ENCODE measurements around the gene N4BP2L2. TPM values are rescaled to one million over a fixed set of nuclear protein-coding genes. Genes with fewer than 3 reads are reported as not detected.

N4BP2L2 gene
- total and polyA plus RNA-seq, 7 experiments from 2014 or later, result 129 to 358 (median 216) TPM

DNA sequence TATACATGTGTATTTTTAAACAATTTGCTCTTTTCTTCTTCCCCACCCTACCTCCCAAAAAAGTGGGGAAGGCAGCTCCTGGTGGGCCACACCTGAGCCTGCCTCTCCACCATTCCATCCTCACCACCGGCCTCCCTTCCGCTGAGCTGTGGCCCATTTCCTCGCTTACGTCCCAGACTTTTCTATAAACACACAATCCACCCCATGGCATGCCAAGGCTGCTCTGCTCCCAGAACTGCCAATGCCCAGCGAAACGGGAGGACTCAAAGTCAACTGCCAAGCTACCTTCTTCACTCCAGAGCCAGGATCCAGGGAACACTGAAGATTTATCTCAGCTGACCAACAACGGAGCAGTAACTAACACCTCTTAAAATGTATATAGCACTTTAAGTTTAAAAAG is 113.4 kb downstream of the N4BP2L2 start:
- DNase-seq (no peak), ATAC-seq (no peak)
- peaks cover 0 to 12% (median under 1%) of the 10 kb centered on the region in 11 donors for H3K9me3 Mint-ChIP-seq
- ChIA-PET CTCF (no interaction called here), POLR2A (interaction anchor here (0.7 to 5.5 kb wide), 3 partner anchors 62 to 114 kb away, joined by 3 to 55 read pairs (median 26); partner anchors contain the start of genes BRCA2, N4BP2L2 and ZAR1L)
- Histone ChIP-seq H3K9me3 (ENCODE audit: control insufficient read depth in 2 of 3, low read length in 3 of 3) (peaks cover 0 to under 1% (median 0%) of the 10 kb centered on the region in 3 experiments), H3K4me3 (ENCODE audit: low read length) (no peak overlapping the region), H3K36me3 (ENCODE audit: control insufficient read depth in 2 of 3, insufficient read depth in 3 of 3, low read length in 3 of 3) (peaks cover 0 to 13% (median 0%) of the 10 kb centered on the region in 3 experiments), H3K27ac (ENCODE audit: low read depth, low read length) (no peak overlapping the region), H3K4me1 (ENCODE audit: control insufficient read depth in 2 of 2, insufficient read depth in 2 of 2, low read length in 2 of 2) (peaks cover 19 to 20% of the 10 kb centered on the region in 2 donors), H3K27me3 (ENCODE audit: control insufficient read depth in 2 of 2, insufficient read depth in 2 of 2, low read length in 2 of 2) (no peaks in the 10 kb centered on the region)
- H3K36me3 Mint-ChIP-seq, result peaks cover 2 to 50% (median 26%) of the 10 kb centered on the region in 5 donors
- H3K4me3 Mint-ChIP-seq, result peak overlapping the region; percentile 50 to 99 (median 84)
- peaks cover 33 to 61% (median 47%) of the 10 kb centered on the region in 7 donors for H3K4me1 Mint-ChIP-seq
- H3K27me3 Mint-ChIP-seq, result no peaks in the 10 kb centered on the region
- intact Hi-C loops (cut with micrococcal nuclease), result loop anchor here (5.0 to 10.0 kb wide), 5 partner anchors 43 to 1392 kb away; partner anchors contain the start of genes FRY (in 2 of the 2) and RFC3 (in 1 of the 2)
- peak overlapping the region; percentile 35 to 99 (median 90) for H3K27ac Mint-ChIP-seq

DNA sequence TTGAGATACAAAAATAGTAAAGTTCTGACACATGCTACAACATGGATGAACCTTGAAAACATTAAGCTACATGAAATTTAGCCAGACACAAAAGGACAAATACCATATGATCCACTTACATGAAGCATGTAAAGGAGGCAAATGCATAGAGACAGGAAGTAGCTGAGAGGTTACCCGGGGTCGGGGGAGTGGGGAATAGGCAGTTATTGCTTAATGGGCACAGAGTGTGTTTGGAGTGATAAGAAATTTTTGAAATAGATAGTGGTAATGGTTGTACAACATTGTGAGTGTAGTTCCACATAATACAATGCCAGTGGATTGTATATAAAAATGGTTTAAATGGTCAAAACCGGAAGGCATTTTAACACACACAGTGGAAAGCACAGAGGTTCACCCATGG is 115.0 kb downstream of the N4BP2L2 start:
- Histone ChIP-seq H3K9me3 (ENCODE audit: control insufficient read depth in 2 of 3, low read length in 3 of 3) (peaks cover 0 to 7% (median 0%) of the 10 kb centered on the region in 3 experiments), H3K27ac (ENCODE audit: low read depth, low read length) (no peak overlapping the region), H3K4me3 (ENCODE audit: low read length) (no peak overlapping the region), H3K36me3 (ENCODE audit: control insufficient read depth in 2 of 3, insufficient read depth in 3 of 3, low read length in 3 of 3) (peaks cover 0 to 20% (median 0%) of the 10 kb centered on the region in 3 experiments), H3K27me3 (ENCODE audit: control insufficient read depth in 2 of 2, insufficient read depth in 2 of 2, low read length in 2 of 2) (no peaks in the 10 kb centered on the region), H3K4me1 (ENCODE audit: control insufficient read depth in 2 of 2, insufficient read depth in 2 of 2, low read length in 2 of 2) (peaks cover 13% of the 10 kb centered on the region in 2 donors)
- H3K27me3 Mint-ChIP-seq, result no peaks in the 10 kb centered on the region
- POLR2A ChIA-PET, result interaction anchor here (1.0 kb wide), 1 partner anchor 314 kb away, joined by 4 read pairs; no protein-coding TSS in a partner anchor
- peaks cover 8 to 64% (median 38%) of the 10 kb centered on the region in 5 donors for H3K36me3 Mint-ChIP-seq
- peak overlapping the region in 7 of 9 donors; percentile 0 to 83 (median 68) for H3K27ac Mint-ChIP-seq
- ATAC-seq (no peak), DNase-seq (no peak)
- CTCF ChIA-PET, result no interaction called here
- peak overlapping the region in 7 of 10 donors; percentile 1 to 66 (median 26) for H3K4me3 Mint-ChIP-seq
- H3K4me1 Mint-ChIP-seq, result peaks cover 30 to 59% (median 44%) of the 10 kb centered on the region in 7 donors
- H3K9me3 Mint-ChIP-seq, result peaks cover 0 to 22% (median 4%) of the 10 kb centered on the region in 11 donors
- intact Hi-C loops (cut with micrococcal nuclease), result loop anchor here (10.0 kb wide), 2 partner anchors 311 to 509 kb away; no protein-coding TSS in a partner anchor

DNA sequence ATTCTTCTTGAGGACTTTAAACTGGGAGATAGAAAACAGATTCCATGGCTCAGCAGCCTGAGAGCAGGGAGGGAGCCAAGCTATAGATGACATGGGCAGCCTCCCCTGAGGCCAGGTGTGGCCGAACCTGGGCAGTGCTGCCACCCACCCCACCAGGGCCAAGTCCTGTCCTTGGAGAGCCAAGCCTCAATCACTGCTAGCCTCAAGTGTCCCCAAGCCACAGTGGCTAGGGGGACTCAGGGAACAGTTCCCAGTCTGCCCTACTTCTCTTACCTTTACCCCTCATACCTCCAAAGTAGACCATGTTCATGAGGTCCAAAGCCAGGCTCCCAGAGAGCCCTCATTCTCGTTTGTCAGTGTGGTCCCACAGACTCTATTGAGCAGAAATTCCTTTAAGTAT is 118.7 kb downstream of the N4BP2L2 start:
- Histone ChIP-seq H3K36me3 (ENCODE audit: control insufficient read depth in 2 of 3, insufficient read depth in 3 of 3, low read length in 3 of 3) (peaks cover 0 to 9% (median 0%) of the 10 kb centered on the region in 3 experiments), H3K9me3 (ENCODE audit: control insufficient read depth in 2 of 3, low read length in 3 of 3) (peaks cover 0 to 7% (median 0%) of the 10 kb centered on the region in 3 experiments), H3K27me3 (ENCODE audit: control insufficient read depth in 2 of 2, insufficient read depth in 2 of 2, low read length in 2 of 2) (no peaks in the 10 kb centered on the region), H3K27ac (ENCODE audit: low read depth, low read length) (no peak overlapping the region), H3K4me3 (ENCODE audit: low read length) (no peak overlapping the region), H3K4me1 (ENCODE audit: control insufficient read depth in 2 of 2, insufficient read depth in 2 of 2, low read length in 2 of 2) (no peaks in the 10 kb centered on the region)
- ChIA-PET CTCF (no interaction called here), POLR2A (no interaction called here)
- peaks cover 0 to 25% (median 4%) of the 10 kb centered on the region in 11 donors for H3K9me3 Mint-ChIP-seq
- no peaks in the 10 kb centered on the region for H3K27me3 Mint-ChIP-seq
- intact Hi-C loops (cut with micrococcal nuclease), result loop anchor here (10.0 kb wide), 2 partner anchors 315 to 505 kb away; no protein-coding TSS in a partner anchor
- peaks cover 15 to 42% (median 33%) of the 10 kb centered on the region in 7 donors for H3K4me1 Mint-ChIP-seq
- DNase-seq (no peak), ATAC-seq (no peak)
- no peak overlapping the region for H3K4me3 Mint-ChIP-seq
- peaks cover 8 to 74% (median 51%) of the 10 kb centered on the region in 5 donors for H3K36me3 Mint-ChIP-seq
- H3K27ac Mint-ChIP-seq, result no peak overlapping the region

DNA sequence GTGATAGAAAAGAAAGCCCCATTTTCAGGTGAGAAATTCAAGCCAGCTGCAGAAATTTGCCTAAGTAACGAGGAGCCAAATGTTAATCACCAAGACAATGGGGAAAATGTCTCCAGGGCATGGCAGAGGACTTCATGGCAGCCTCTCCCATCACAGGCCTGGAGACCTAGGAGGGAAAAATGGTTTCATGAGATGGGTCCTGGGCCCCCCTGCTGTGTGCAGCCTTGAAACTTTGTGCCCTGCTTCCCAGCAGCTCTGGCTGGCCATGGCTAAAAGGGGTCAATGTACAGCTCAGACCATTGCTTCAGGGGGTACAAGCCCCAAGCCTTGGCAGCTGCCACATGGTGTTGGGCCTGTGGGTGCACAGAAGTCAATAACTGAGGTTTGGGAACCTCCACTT is 120.6 kb downstream of the N4BP2L2 start:
- DNase-seq, result no peak
- peaks cover 0 to 20% (median 4%) of the 10 kb centered on the region in 11 donors for H3K9me3 Mint-ChIP-seq
- no peaks in the 10 kb centered on the region for H3K27me3 ChIP-seq (ENCODE audit: control insufficient read depth in 2 of 2, insufficient read depth in 2 of 2, low read length in 2 of 2)
- H3K9me3 ChIP-seq (ENCODE audit: control insufficient read depth in 2 of 3, low read length in 3 of 3), result peaks cover 0 to 7% (median 0%) of the 10 kb centered on the region in 3 experiments
- peak overlapping the region in 1 of 9 donors; percentile 33 for H3K27ac Mint-ChIP-seq
- peaks cover 8 to 62% (median 41%) of the 10 kb centered on the region in 5 donors for H3K36me3 Mint-ChIP-seq
- no peak for ATAC-seq
- H3K36me3 ChIP-seq (ENCODE audit: control insufficient read depth in 2 of 3, insufficient read depth in 3 of 3, low read length in 3 of 3), result peaks cover 0 to 9% (median 0%) of the 10 kb centered on the region in 3 experiments
- no peak overlapping the region for H3K27ac ChIP-seq (ENCODE audit: low read depth, low read length)
- ChIA-PET CTCF (no interaction called here), POLR2A (no interaction called here)
- no peaks in the 10 kb centered on the region for H3K4me1 ChIP-seq (ENCODE audit: control insufficient read depth in 2 of 2, insufficient read depth in 2 of 2, low read length in 2 of 2)
- H3K4me1 Mint-ChIP-seq, result peaks cover 5 to 31% (median 18%) of the 10 kb centered on the region in 7 donors
- no peak overlapping the region for H3K4me3 Mint-ChIP-seq
- H3K27me3 Mint-ChIP-seq, result no peaks in the 10 kb centered on the region
- intact Hi-C loops (cut with micrococcal nuclease), result no loop called here
- H3K4me3 ChIP-seq (ENCODE audit: low read length), result no peak overlapping the region

DNA sequence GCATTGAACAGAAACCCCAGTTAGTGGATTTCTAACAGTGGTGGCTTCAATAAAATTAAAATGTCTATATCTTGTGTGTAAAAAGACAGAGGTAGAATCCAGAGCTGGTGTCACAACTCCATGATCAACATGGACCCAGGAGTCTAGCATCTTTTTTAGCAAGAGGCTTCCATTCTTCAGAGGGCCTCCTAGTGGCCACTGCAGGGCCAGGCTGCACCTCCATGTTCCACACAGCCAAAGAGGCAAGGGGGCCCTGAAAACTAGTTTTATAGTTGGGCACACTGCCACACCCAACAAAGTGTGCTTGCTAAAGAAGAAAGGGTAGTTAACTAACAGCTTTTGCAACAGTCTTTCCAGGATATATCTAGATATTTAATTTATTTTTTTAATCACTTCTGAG is 123.6 kb downstream of the N4BP2L2 start:
- intact Hi-C loops (cut with micrococcal nuclease), result no loop called here
- ChIA-PET POLR2A (no interaction called here), CTCF (interaction anchor here (0.6 to 0.7 kb wide), 2 partner anchors 24 to 88 kb away, joined by 3 to 5 read pairs; no protein-coding TSS in a partner anchor)
- Histone ChIP-seq H3K9me3 (ENCODE audit: control insufficient read depth in 2 of 3, low read length in 3 of 3) (peaks cover 0 to 5% (median 0%) of the 10 kb centered on the region in 3 experiments), H3K27me3 (ENCODE audit: control insufficient read depth in 2 of 2, insufficient read depth in 2 of 2, low read length in 2 of 2) (no peaks in the 10 kb centered on the region), H3K4me3 (ENCODE audit: low read length) (no peak overlapping the region), H3K36me3 (ENCODE audit: control insufficient read depth in 2 of 3, insufficient read depth in 3 of 3, low read length in 3 of 3) (peaks cover 0 to 5% (median 0%) of the 10 kb centered on the region in 3 experiments), H3K4me1 (ENCODE audit: control insufficient read depth in 2 of 2, insufficient read depth in 2 of 2, low read length in 2 of 2) (no peaks in the 10 kb centered on the region), H3K27ac (ENCODE audit: low read depth, low read length) (no peak overlapping the region)
- peak; percentile 66 for ATAC-seq
- no peak overlapping the region for H3K4me3 Mint-ChIP-seq
- H3K9me3 Mint-ChIP-seq, result peaks cover 0 to 12% (median 4%) of the 10 kb centered on the region in 11 donors
- H3K4me1 Mint-ChIP-seq, result peaks cover 7 to 30% (median 16%) of the 10 kb centered on the region in 7 donors
- H3K27ac Mint-ChIP-seq, result peak overlapping the region in 1 of 9 donors; percentile 28
- H3K36me3 Mint-ChIP-seq, result peaks cover 4 to 39% (median 27%) of the 10 kb centered on the region in 5 donors
- no peaks in the 10 kb centered on the region for H3K27me3 Mint-ChIP-seq
- no peak for DNase-seq

DNA sequence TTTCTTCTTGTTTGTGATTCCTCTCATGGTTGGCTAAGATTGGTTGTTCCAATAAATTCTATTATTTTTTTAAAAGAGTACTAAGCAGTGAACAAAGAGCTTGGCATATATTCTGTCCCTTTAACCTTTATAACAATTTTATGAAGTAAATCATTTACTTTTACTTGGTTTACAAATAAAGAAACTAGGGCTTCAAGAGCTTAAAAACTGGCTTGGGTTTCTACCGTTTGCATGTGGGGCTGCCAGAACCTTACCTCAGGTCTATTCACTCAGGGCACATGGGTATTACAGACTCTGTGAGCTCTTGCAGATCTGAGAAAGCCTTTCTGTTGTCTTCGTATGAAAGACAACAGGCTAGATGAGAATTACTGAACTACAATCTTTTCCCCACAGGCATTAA is 124.0 kb downstream of the N4BP2L2 start:
- H3K27me3 Mint-ChIP-seq, result no peaks in the 10 kb centered on the region
- H3K4me1 Mint-ChIP-seq, result peaks cover 10 to 34% (median 20%) of the 10 kb centered on the region in 7 donors
- Histone ChIP-seq H3K27me3 (ENCODE audit: control insufficient read depth in 2 of 2, insufficient read depth in 2 of 2, low read length in 2 of 2) (no peaks in the 10 kb centered on the region), H3K4me1 (ENCODE audit: control insufficient read depth in 2 of 2, insufficient read depth in 2 of 2, low read length in 2 of 2) (no peaks in the 10 kb centered on the region), H3K9me3 (ENCODE audit: control insufficient read depth in 2 of 3, low read length in 3 of 3) (peaks cover 0 to under 1% (median 0%) of the 10 kb centered on the region in 3 experiments), H3K4me3 (ENCODE audit: low read length) (no peak overlapping the region), H3K27ac (ENCODE audit: low read depth, low read length) (no peak overlapping the region), H3K36me3 (ENCODE audit: control insufficient read depth in 2 of 3, insufficient read depth in 3 of 3, low read length in 3 of 3) (peaks cover 0 to 1% (median 0%) of the 10 kb centered on the region in 3 experiments)
- POLR2A ChIA-PET, result no interaction called here
- peak overlapping the region in 1 of 9 donors; percentile 28 for H3K27ac Mint-ChIP-seq
- intact Hi-C loops (cut with micrococcal nuclease), result no loop called here
- no peak overlapping the region for H3K4me3 Mint-ChIP-seq
- no peak for DNase-seq
- peaks cover 0 to 8% (median 4%) of the 10 kb centered on the region in 11 donors for H3K9me3 Mint-ChIP-seq
- ATAC-seq, result no peak
- H3K36me3 Mint-ChIP-seq, result peaks cover 1 to 38% (median 26%) of the 10 kb centered on the region in 5 donors
- CTCF ChIA-PET, result interaction anchor here (0.6 to 0.7 kb wide), 2 partner anchors 23 to 89 kb away, joined by 3 to 5 read pairs; no protein-coding TSS in a partner anchor
